Panc1 (cell line): ENCODE data around the gene AIFM3. TPM values are rescaled to one million over a fixed set of nuclear protein-coding genes. Genes with fewer than 3 reads are reported as not detected.

Experiments
- ATAC-seq: fragments of 200-7000 bp; cut with Tn5 transposase; 2 replicates; pipeline ENCODE4 v1.9.1; 2020; ENCODE audit warnings: mild to moderate bottlenecking, moderate library complexity
- BruUV-seq: library from RNA; stranded (reverse); fragments of 400-500 nt; replicated peaks from 2 replicates; lab custom pipeline; 2021; lab: Mats Ljungman, UMichigan
- CTCF ChIA-PET: fragments of 300-600 bp; sonication (Branson Sonifier 250); formaldehyde crosslinking; loops from one replicate; lab custom pipeline; 2022; ENCODE audit warnings: antibody characterized with exemption; lab: Charles Lee
- POLR2A ChIA-PET: fragments of 300-600 bp; sonication (Branson Sonifier 250); formaldehyde crosslinking; loops from one replicate; lab custom pipeline; 2022; ENCODE audit warnings: antibody characterized with exemption; lab: Charles Lee
- DNase-seq: peaks from one replicate; pipeline ENCODE4 v3.0.0-alpha.2; 2010; ENCODE audit warnings: low read depth, low spot score
- H3K27ac ChIP-seq: 2 replicates; pipeline ENCODE4 v1.5.1; 2011; ENCODE audit warnings: mild to moderate bottlenecking, low read length, inconsistent platforms
- H3K27me3 ChIP-seq: fragments of 200-500 bp; sonication (Bioruptor generic); 2 replicates; pipeline ENCODE4 v1.6.0; 2014; ENCODE audit warnings: low read length, inconsistent platforms; ENCODE audit not compliant: control insufficient read depth, insufficient read depth
- H3K36me3 ChIP-seq: fragments of 200-500 bp; sonication (Bioruptor generic); 2 replicates; pipeline ENCODE4 v1.5.1; 2014; ENCODE audit warnings: inconsistent platforms, mild to moderate bottlenecking, low read length, moderate library complexity; ENCODE audit not compliant: control insufficient read depth, insufficient read depth
- H3K4me1 ChIP-seq: 2 replicates; pipeline ENCODE4 v1.5.1; 2011; ENCODE audit warnings: inconsistent platforms, mild to moderate bottlenecking, low read length, moderate library complexity; ENCODE audit not compliant: control insufficient read depth, insufficient read depth
- H3K4me3 ChIP-seq, 2 experiments: 2 replicates each; pipeline ENCODE4 v1.5.1; 2011 to 2012; ENCODE audit warnings: low read depth in 2 of 2, low read length in 2 of 2, mild to moderate bottlenecking in 2 of 2, inconsistent platforms in 1 of 2, moderate library complexity in 1 of 2
- H3K9me3 ChIP-seq: fragments of 200-500 bp; sonication (Bioruptor generic); 2 replicates; pipeline ENCODE4 v1.5.1; 2014; ENCODE audit warnings: low read depth, mild to moderate bottlenecking, inconsistent platforms, low read length, moderate library complexity; ENCODE audit not compliant: control insufficient read depth, insufficient read depth
- POLR2AphosphoS5 ChIP-seq: IDR thresholded peaks from 2 replicates; pipeline ENCODE4 v1.6.1; 2012; ENCODE audit warnings: mild to moderate bottlenecking, low read depth, low read length, moderate library complexity
- SIN3A ChIP-seq: IDR thresholded peaks from 2 replicates; pipeline ENCODE4 v1.6.1; 2012; ENCODE audit warnings: low read depth, mild to moderate bottlenecking, low read length, moderate library complexity, borderline replicate concordance; ENCODE audit not compliant: insufficient read depth
- TCF7L2 ChIP-seq: IDR thresholded peaks from 2 replicates; pipeline ENCODE4 v1.6.1; 2011; ENCODE audit warnings: mild to moderate bottlenecking, low read depth, low read length, inconsistent platforms
- in situ Hi-C: cut with HindIII; loops from 2 replicates; pipeline ENCODE4 v1.10.0; 2016; ENCODE audit warnings: low sequenced_read_pairs, low pct_unique_long_range_greater_than_20kb
- intact Hi-C: fragments of 100-400 bp; cut with micrococcal nuclease; formaldehyde crosslinking; loops from one replicate; pipeline ENCODE4 v1.10.0; 2022; ENCODE audit not compliant: unreplicated experiment
- total RNA-seq: library from RNA; stranded (reverse); gene quantifications from one replicate; pipeline ENCODE4 v1.2.1, GENCODE V29; 2021; ENCODE audit not compliant: unreplicated experiment
- TF ChIP-seq, protein P1 (sequence below), 2 experiments: IDR thresholded peaks; 2 replicates each; pipeline ENCODE4 v1.6.1; 2011 to 2012; ENCODE audit warnings: low read depth in 2 of 2, control low read depth in 1 of 2, low read length in 1 of 2, mild to moderate bottlenecking in 1 of 2, moderate library complexity in 1 of 2; ENCODE audit not compliant: insufficient read depth in 1 of 2
- TF ChIP-seq, protein P2 (sequence below): fragments of 450-650 bp; IDR thresholded peaks from 2 replicates; pipeline ENCODE4 v1.5.1; 2017; ENCODE audit warnings: mild to moderate bottlenecking

AIFM3 gene
- total RNA-seq, 1 experiment from 2014 or later, result 2.7 TPM

DNA sequence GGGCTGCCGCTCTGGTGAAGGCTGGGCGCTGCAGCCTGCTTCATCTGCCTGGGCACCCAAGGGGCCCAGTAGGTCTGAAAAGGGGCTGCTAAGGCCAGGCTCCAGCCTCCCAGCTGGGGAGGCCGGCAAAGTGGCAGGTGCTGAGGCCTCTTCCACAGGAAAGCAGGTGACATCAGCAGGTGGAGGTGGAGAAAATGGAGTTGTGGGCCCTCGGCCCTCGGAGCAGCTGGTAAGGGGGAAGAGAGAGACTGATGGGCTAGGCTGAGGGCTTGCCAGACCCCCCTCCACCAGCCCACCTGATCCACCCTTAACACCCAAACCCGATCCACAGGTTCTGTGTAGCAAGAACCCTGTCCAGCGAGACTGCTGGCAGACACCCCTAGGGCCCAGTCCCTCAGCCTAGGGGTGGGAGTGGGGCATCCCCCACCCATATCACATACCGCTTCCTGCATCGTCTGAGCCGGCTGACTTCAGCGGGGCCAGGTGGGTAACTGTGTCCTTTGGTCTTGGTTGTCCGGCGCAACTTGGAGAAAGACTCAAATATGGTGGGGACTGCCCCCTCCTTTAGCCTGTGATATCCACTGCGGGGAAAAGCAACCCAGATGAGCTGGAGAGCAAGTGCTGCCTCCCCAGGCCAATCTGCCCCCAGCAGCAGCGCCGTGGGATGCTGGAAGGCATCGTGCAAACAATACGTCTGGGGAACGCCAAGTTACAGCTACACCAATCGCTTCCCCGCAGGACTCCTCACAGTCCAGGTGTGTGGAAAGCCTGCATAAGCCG, 33.3 kb downstream of the AIFM3 start:
- DNase-seq, result no peak
- no TSS peak for BruUV-seq
- Histone ChIP-seq H3K27me3 (no peaks in the 10 kb centered on the region), H3K9me3 (no peaks in the 10 kb centered on the region), H3K36me3 (no peaks in the 10 kb centered on the region; the same call in 1 of the 2 replicates), H3K4me1 (peaks cover 9% of the 10 kb centered on the region), H3K27ac (peak overlapping the region; percentile 92), H3K4me3 (peak overlapping the region; percentile 82 to 85)
- intact Hi-C loops (no loop called here), in situ Hi-C loops (no loop called here)
- no peak for ATAC-seq
- CTCF ChIA-PET, result no interaction called here
- POLR2A ChIA-PET, result no interaction called here
- no peak for TF ChIP-seq POLR2AphosphoS5
- TF ChIP-seq TCF7L2, result no peak
- TF ChIP-seq SIN3A, result no peak

DNA sequence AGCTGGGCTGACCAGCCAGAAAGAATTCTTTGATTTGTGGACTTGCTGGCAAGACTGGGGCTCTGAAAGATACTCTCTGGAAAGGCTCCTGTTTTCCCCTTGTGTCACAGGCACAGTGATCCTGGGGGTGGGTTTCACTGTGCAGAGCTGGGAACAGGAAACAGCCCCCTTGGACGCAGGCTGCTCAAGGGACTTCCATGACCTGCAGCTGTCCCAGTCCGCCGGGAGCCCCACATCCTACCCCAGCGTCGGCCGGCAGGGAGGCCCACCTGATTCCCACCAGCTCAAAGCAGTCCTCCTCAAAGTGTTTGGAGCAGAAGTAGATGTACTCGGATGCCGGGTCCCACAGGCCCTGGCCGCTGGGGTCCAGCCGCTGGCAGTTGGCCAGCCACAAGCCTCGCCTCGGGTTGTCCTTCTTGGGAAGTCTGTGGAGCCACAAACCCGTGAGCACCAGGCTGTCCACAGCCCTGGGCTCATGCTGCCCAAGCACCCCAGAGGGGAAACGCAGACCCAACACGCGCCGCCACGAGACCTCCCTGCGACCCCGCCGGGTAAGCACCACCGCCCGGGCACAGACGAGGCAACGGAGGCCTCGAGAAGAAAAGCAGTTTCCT, 34.0 kb downstream of the AIFM3 start:
- POLR2A ChIA-PET, result no interaction called here
- no TSS peak for BruUV-seq
- no peak for DNase-seq
- peak; percentile 0; the same call in 1 of the 2 replicates for ATAC-seq
- intact Hi-C loops (no loop called here), in situ Hi-C loops (no loop called here)
- CTCF ChIA-PET, result no interaction called here
- H3K4me1 ChIP-seq, result peaks cover 9% of the 10 kb centered on the region
- H3K27ac ChIP-seq, result peak overlapping the region; percentile 92
- TF ChIP-seq, protein P1, sequence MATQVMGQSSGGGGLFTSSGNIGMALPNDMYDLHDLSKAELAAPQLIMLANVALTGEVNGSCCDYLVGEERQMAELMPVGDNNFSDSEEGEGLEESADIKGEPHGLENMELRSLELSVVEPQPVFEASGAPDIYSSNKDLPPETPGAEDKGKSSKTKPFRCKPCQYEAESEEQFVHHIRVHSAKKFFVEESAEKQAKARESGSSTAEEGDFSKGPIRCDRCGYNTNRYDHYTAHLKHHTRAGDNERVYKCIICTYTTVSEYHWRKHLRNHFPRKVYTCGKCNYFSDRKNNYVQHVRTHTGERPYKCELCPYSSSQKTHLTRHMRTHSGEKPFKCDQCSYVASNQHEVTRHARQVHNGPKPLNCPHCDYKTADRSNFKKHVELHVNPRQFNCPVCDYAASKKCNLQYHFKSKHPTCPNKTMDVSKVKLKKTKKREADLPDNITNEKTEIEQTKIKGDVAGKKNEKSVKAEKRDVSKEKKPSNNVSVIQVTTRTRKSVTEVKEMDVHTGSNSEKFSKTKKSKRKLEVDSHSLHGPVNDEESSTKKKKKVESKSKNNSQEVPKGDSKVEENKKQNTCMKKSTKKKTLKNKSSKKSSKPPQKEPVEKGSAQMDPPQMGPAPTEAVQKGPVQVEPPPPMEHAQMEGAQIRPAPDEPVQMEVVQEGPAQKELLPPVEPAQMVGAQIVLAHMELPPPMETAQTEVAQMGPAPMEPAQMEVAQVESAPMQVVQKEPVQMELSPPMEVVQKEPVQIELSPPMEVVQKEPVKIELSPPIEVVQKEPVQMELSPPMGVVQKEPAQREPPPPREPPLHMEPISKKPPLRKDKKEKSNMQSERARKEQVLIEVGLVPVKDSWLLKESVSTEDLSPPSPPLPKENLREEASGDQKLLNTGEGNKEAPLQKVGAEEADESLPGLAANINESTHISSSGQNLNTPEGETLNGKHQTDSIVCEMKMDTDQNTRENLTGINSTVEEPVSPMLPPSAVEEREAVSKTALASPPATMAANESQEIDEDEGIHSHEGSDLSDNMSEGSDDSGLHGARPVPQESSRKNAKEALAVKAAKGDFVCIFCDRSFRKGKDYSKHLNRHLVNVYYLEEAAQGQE (IDR thresholded peaks at IDR 0.05; ENCODE audit: insufficient read depth in 1 of 2, low read depth in 2 of 2, low read length in 1 of 2), result no peak
- TF ChIP-seq SIN3A (no peak), POLR2AphosphoS5 (no peak), TCF7L2 (no peak)
- TF ChIP-seq, protein P2, sequence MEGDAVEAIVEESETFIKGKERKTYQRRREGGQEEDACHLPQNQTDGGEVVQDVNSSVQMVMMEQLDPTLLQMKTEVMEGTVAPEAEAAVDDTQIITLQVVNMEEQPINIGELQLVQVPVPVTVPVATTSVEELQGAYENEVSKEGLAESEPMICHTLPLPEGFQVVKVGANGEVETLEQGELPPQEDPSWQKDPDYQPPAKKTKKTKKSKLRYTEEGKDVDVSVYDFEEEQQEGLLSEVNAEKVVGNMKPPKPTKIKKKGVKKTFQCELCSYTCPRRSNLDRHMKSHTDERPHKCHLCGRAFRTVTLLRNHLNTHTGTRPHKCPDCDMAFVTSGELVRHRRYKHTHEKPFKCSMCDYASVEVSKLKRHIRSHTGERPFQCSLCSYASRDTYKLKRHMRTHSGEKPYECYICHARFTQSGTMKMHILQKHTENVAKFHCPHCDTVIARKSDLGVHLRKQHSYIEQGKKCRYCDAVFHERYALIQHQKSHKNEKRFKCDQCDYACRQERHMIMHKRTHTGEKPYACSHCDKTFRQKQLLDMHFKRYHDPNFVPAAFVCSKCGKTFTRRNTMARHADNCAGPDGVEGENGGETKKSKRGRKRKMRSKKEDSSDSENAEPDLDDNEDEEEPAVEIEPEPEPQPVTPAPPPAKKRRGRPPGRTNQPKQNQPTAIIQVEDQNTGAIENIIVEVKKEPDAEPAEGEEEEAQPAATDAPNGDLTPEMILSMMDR, result no peak
- no peaks in the 10 kb centered on the region; the same call in 1 of the 2 replicates for H3K36me3 ChIP-seq
- peak overlapping the region; percentile 82 to 85 for H3K4me3 ChIP-seq
- no peaks in the 10 kb centered on the region for H3K27me3 ChIP-seq
- H3K9me3 ChIP-seq, result no peaks in the 10 kb centered on the region
